Astrocyte of the hippocampus (primary cell): ENCODE data around the gene GEMIN2.
"Not testable (repeated sequence)": the region's sequence is repeated elsewhere in the genome, so short reads cannot be mapped to it uniquely, and the experiment has no call there.

Experiments used
- DNase-seq: peaks from one replicate; pipeline ENCODE4 v3.0.0; 2011; ENCODE audit warnings: low read depth, low spot score

Gene GEMIN2

DNA sequence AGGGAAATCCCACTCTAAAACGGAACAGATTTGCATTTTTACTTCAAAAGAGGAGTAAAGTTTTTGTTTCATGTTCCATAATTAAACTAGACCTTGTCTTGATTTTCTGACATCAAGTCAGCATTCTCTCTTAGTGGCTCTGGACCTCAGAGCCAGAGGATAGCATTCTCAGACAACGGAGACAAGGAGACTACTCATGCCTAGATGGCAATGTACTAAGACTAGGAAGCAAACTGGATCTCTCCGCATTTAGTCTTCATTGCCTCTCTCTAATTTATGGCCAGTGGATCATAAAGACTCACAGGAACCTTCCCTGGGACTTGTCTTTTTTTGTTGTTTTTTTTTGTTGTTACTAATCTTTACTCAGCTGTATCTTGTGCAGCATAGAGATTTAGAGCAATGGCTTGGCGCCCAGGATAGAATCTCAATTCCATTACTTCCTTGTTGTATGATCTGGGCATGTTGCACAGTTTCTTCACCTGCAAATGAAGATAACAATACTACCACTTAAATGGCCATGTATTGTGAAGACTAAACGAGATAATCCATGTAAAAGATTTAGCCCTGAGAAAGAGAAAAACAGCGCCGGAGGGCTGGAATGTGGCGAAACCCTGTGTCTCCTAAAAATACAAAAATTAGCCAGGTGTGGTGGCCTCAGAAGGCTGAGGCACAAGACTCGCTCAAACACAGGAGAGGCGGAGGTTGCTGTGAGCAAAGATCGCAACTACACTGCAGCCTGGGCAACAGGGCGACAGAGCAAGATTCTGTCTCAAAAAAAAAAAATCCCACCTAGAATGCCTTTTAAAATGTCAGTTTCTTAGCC, 4.0 kb upstream of the GEMIN2 start:
- no peak for DNase-seq

DNA sequence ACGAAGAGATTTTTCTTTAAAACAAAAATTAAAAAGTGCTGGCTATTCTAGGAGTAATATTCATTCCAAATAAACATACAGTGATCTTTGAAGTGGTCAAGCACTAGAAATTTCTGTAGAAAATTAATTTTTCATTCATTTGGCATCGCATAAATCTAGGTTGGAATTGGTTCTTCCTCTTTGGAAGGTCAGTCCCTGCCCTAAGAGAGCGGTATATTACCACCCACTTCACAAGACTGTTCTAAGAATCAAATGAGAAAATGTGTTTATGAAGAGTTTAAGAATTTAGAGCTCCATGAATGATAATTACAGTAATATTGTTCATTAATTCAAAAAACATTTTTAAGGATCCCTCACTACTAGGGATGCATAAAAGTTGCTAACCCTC, 444 bp upstream of the GEMIN2 start:
- DNase-seq = no peak

DNA sequence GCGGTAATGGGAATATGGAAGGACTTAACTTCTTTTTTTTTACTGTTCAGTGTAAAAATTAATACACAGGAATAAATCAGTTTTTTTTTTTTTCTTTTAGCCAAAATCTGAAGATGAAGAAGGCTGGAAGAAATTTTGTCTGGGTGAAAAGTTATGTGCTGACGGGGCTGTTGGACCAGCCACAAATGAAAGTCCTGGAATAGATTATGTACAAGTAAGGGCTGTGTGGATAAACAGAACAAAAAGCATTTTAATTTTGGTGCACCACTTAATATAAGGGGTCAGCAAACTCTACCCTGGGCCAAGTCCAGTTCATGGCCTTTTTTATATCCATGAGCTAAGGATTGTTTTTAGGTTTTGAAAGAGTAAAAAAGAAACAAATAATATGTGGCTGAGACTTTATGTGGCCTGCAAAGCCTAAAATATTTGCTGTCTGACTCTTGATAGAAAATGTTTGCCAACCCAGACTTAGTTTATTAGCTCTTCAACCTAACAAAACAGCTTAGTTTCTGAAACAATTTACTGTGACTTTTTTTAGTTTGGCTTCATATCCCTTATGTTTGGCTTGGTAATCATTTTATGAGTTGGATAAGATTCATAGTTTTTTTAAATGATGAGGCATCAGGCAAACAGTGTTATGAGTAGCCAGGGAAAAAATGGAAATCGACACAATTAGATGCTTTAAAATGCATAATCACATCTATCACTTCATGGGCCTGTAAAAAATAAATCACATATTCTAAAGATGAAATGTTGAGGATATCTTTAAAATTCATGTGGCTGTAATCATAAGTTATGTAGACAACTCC, 8.4 kb downstream of the GEMIN2 start:
- DNase-seq = no peak

DNA sequence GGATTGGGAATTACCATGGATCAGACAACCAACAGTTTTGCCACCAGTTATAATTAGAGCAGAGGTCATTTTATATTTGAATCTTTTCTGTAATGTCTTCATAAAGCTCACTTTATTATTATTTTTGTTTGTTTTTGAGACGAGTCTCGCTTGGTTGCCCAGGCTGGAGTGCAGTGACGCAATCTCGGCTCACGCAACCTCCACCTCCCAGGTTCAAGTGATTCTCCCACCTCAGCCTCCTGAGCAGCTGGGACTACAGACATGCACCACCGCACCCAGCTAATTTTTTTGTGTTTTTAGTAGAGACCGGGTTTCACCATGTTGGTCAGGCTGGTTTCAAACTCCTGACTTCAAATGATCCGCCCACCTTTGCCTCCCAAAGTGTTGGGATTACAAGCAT, 23.7 kb downstream of the GEMIN2 start:
- DNase-seq = not testable (repeated sequence)

DNA sequence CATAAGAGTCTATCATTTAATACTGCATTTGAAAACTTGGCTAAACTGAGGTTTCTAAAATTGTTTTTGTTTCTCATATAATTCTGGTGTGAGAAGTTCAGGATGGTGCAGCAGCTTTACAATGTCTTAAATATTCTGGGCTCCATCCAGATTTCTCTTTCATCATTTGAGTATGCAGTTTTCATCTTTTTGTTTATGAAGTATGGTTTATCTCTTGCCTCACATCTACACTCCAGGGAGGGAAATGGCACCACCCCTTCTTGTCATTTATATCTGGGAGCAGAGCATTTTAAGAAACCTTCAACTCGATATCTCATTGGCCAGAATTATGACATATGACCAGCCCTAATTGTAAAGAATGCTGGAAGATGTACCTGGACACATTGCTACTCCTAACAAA, 24.3 kb downstream of the GEMIN2 start:
- DNase-seq = no peak

DNA sequence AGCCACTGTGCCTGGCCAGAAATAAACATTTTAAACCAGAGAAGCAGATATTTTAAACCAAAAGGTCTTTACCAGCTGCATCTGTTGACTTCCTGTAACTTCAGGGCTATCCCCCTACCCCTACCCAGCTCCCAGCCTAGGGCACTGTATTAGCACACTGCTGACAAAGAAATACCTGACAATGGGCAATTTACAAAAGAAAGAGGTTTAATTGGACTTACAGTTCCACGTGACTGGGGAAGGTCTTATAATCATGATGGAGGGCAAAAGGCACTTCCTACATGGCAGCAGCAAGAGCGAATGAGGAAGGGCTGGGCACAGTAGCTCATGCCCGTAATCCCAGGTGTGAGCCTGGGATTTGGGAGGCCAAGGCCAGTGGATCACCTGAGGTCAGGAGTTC, 26.0 kb downstream of the GEMIN2 start:
- no peak for DNase-seq

DNA sequence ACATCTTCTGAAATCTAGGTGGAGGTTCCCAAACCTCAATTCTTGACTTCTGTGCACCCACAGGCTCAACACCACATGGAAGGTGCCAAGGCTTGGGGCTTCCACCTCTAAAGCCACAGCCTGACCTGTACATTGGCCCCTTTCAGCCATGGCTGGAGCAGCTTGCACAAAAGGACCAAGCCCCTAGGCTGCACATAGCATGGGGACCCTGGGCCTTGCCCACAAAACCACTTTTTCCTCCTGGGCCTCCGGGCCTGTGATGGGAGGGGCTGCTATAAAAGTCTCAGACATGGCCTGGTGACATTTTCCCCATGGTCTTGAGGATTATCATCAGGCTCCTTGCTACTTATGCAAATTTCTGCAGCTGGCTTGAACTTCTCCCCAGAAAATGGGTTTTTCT, 27.5 kb downstream of the GEMIN2 start:
- not testable (repeated sequence) for DNase-seq

DNA sequence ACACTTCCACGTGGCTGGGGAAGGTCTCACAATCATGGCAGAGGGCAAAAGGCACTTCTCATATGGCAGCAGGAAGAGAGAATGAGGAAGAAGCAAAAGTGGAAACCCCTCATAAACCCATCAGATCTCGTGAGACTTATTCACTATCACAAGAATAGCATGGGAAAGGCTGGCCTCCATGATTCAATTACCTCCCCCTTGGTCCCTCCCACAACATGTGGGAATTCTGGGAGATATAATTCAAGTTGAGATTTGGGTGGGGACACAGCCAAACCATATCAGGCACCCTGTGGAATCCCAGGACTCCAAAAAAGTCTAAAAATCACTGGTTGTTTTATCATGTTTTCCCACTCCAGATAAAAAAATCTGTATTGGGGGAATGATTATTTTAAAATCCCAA, 29.1 kb downstream of the GEMIN2 start:
- DNase-seq = not testable (repeated sequence)

DNA sequence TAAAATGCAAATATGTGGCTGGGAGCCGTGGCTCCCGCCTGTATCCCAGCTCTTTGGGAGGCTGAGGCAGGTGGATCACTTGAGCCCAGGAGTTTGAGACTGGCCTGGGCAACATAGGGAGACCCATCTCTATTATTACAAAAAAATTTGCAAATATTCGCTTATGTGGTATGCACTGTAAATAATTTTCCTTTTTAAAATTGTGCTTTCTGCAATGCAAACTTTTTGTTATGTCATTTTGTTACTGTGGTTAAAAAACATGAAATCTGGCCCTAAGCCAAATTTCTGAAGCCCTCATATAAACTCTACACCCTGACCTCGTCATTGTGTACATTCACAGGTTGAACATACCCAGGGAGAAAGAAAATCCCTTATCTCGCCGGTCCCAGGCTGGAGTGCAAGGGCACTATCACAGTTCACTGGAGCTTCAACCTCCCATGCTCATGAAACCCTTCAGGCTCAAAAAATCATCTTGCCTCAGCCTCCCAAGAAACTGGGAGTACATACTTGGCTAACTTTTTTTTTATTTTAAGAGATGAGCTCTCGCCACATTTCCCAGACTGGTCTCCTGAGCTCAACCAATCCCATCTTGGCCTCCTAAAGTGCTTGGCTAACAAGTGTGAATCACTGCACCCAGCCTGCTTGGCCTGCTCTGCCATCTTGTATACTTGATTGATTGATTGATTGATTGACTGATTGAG, 31.3 kb downstream of the GEMIN2 start:
- peak; percentile 2 for DNase-seq

DNA sequence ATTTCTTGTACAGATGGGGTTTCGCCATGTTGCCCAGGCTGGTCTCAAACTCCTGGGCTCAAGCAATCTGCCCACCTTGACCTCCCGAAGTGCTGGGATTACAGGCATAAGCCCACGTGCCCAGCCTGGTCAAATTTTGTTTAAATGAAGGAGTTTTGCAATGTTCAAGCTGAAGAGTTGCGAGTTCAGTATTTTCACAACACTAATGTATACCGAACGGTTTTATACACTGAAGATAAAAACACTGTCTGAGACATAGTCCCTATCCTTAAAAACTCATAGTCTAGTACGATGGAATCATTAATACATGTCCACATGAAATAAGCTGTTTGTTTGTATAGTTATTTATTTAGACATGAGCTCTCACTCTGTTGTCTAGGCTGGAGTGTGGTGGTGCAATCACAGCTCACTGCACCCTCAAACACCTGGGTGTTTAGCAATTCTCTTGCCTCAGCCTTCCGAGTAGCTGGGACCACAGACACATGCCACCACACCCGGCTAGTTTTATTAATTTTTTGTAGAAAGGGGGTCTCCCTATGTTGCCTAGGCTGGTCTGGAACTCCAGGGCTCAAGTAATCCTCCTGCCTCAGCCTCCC, 40.6 kb downstream of the GEMIN2 start:
- no peak for DNase-seq

DNA sequence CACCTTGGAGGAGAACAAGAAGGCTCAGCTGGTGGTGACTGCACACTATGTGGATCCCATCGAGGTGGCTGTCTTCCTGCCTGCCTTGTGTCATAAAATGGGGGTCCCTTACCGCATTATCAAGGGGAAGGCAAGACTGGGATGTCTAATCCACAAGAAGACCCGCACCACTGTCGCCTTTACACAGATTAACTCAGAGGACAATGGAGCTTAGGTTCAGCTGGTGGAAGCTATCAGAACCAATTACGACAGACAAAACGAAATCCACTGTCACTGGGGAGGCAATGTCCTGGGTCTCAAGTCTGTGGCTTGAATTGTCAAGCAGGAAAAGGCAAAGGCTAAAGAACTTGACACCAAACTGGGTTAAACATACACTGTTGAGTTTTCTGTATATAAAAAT, 43.4 kb downstream of the GEMIN2 start:
- no peak for DNase-seq

DNA sequence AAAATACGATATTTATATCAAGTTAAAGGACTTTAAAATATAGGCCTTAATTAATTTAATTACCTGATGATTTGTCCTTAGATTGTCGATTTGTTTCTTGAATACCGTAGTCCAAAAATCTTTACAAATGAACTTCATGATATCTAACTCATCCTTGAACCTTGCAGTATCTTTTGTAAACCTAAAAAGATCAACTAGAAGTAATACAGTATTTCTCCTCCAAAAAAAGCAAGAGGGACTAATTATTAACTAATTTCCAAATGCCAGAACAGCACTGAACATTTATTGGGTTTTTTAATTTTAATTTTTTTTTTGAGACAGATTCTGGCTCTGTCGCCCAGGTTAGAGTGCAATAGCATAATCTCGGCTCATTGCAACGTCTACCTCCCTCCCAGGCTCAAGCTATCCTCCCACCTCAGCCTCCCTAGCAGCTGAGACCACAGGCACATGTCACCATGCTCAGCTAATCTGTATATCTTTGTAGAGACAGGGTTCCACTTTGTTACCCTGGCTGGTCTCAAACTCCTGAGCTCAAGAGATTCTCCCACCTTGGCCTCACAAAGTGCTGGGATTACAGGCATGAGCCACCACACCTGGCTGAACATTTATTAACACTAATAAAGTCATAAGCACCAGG, 44.2 kb downstream of the GEMIN2 start:
- no peak for DNase-seq

DNA sequence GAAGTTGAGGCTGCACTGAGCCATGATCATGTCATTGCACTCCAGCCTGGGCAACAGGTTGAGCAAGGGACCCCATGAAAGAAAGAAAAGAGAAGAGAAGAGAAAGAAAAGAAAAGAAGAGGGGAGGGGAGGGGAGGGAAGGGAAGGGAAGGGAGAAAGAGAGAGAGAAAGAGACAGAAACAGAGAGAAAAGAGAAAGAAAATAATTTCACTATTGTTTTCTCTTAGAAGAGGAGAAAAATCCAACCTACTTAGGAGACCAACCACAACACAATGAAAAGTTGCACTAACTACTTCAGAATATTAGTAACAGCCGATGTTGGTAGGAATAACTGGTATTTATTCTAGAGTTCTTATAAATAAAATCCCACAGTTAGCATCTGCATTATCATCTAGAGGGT, 46.4 kb downstream of the GEMIN2 start:
- no peak for DNase-seq

DNA sequence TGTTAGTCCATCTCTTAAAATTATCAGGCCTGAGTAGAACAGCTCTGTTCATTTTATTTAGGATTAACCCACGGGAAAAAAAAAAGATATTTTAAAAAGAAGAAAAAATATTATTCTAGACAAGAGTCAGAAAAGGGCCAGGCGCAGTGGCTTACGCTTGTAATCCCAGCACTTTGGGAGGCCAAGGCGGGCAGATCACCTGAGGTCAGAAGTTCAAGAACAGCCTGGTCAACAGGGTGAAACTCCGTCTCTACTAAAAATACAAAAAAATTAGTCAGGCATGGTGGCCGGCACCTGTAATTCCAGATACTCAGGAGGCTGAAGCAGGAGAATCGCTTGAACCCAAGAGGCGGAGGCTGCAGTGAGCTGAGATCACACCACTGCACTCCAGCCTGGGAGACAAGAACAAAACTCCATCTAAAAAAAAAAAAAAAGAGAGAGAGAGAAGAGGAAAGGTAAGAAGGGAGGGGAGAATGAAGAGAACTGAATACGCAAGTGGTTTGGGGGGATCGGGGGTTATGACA, 53.7 kb downstream of the GEMIN2 start:
- DNase-seq = not testable (repeated sequence)

DNA sequence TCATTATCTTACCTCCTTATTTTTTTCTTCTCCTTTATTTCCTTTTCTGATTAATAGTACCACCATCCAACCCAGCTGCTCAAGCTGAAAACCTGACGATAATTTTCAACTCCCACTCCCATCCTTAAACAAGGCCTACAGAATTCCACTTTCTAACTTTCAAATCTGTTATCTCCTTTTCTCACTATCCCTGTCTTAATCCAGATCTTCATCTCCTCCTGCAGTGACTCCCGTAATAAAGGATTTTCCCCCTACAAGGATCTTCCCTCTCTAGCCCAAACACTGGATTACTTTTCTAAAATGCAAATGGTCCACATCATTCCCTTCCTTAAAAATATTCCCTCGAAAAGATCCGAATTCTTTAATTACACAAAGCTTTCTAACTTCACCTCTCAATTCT, 54.5 kb downstream of the GEMIN2 start:
- no peak for DNase-seq

DNA sequence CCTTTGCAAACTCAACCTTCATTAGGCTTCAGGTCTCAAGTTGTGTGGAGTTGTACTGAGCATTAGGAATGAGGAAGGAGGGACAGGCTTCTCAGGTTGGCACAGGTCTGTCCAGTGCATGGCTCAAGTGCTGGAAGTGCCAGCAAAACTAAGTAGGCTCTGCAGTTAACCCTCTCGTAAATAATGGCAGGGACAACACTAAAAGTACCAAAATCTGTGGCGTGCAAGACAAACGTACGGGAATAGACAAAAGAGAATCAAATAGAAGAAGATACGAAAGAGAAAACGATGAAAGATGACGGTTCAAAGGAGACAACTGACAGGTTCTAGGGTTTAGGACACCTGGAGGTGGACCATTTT, 55.4 kb downstream of the GEMIN2 start:
- DNase-seq = peak; percentile 38

DNA sequence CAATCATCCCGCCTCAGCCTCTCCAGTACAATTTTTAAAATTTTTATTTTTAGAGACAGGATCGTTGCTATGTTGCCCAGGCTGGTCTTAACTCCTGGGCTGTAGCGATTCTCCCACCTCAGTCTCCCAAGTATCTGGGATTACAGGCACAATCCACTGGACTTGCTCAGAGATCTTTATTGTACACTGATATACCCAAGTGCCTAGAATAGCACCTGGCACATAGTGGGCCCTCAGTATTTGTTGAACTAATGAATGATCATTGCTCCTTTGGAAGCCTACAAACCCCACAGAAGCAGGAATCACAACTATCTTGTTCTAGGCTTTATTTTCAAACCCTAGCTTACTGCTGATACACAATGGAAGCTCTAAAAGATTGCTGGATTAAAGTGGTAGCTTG, 59.1 kb downstream of the GEMIN2 start:
- no peak for DNase-seq

DNA sequence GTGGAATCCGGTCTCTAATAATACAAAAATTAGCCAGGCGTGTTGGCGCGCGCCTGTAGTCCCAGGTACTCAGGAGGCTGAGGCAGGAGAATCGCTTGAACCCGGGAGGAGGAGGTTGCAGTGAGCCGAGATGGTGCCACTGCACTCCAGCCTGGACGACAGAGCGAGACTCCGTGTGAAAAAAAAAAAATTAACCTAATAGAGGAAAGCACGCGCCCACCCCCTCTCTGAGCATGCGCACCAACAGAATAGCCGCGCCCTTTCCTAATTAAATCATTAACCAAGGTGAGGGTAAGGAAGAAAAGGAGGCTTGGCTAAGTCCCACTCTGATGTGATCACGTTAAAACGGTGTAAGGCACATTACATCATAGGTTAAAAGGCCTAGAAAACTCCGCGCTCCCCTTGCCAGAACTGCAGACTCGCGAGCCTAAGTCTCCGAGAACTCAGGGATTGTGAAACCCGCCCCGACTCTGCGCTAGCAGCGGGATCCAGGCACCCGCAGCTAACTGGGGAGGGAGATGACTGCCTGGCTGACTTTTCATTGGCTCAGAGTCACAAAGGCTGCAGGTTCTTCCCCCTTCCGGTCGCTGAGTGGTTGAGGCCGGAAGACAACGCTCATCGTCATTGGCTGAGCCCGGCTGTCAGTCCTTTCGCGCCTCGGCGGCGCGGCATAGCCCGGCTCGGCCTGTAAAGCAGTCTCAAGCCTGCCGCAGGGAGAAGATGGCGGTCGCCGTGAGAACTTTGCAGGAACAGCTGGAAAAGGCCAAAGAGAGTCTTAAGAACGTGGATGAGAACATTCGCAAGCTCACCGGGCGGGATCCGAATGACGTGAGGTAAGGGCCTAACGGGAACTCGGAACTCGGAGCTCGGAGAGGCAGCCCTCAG, 60.7 kb downstream of the GEMIN2 start, which contains the start of gene PNN:
PNN (plus strand) TSS at position 695 of the 885 bp plus-strand sequence; CDS start at position 721, 26 bp downstream.
- peak; percentile 100 for DNase-seq

DNA sequence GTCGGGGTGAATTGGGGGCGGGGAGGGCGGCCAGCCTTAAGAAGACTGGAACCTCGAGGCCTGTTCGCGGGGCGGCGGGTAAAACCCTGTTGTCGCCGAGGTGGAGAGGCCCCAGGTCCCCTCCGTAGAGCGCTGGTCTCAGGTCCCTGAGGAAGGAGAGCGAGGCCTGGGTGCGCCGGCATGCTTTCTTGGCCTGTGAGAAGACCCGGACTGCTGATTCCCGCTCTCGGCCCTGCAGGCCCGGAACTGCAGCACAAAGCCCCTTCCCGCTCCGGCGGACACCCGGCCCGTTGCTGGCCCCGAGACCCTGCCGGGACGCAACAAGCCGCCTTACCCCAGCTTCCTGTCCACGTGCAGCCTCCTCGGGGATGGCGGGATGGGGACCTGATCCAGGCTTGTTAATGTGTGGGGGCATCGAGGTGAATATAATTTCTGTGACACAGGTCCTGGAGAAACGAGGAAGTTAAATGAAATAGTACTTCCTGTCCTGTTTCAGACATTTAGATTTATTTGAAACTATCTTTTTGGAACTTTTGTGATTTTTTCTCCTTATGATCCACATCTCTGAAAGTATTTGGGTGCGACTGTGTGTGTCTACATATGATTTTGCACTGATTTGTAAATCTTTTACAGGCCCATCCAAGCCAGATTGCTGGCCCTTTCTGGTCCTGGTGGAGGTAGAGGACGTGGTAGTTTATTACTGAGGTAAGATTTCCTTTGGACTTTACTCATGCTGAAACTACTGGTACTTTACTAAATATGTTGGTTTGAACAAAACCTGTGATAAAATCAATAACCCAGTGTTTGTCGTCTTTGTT, 61.5 kb downstream of the GEMIN2 start:
- no peak for DNase-seq
